BLaER1 treated with 17β-estradiol and CSF1 and Interleukin-3, amounts not matched to agents 10 nM and 100 nM (cell line): ENCODE measurements around the gene SUCNR1.
"Not testable (repeated sequence)": the region's sequence is repeated elsewhere in the genome, so short reads cannot be mapped to it uniquely, and the experiment has no call there.

Experiments
- H3K27ac ChIP-seq, 11 experiments: shearing (Covaris generic); formaldehyde crosslinking; 2 replicates each; pipeline ENCODE4 v1.8.1; 2022
- H3K27me3 ChIP-seq, 11 experiments: shearing (Covaris generic); formaldehyde crosslinking; 2 replicates each; pipeline ENCODE4 v1.8.1; 2022
- H3K36me3 ChIP-seq, 11 experiments: shearing (Covaris generic); formaldehyde crosslinking; 2 replicates each; pipeline ENCODE4 v1.8.1; 2022
- H3K4me1 ChIP-seq, 10 experiments: shearing (Covaris generic); formaldehyde crosslinking; 2 replicates each; pipeline ENCODE4 v1.8.1; 2022
- H3K4me2 ChIP-seq, 11 experiments: shearing (Covaris generic); formaldehyde crosslinking; 2 replicates each; pipeline ENCODE4 v1.8.1; 2022
- H3K4me3 ChIP-seq, 10 experiments: shearing (Covaris generic); formaldehyde crosslinking; 2 replicates each; pipeline ENCODE4 v1.8.1; 2022
- H3K9ac ChIP-seq, 11 experiments: shearing (Covaris generic); formaldehyde crosslinking; 2 replicates each; pipeline ENCODE4 v1.8.1; 2022
- H3K9me3 ChIP-seq, 11 experiments: shearing (Covaris generic); formaldehyde crosslinking; replicated peaks in 1 of 11; 2 replicates each; pipeline ENCODE4 v1.8.1; 2022
- H4K20me1 ChIP-seq, 11 experiments: shearing (Covaris generic); formaldehyde crosslinking; 2 replicates each; pipeline ENCODE4 v1.8.1; 2022
- Cebpa-rat ChIP-seq, 11 experiments: shearing (Covaris generic); IDR thresholded peaks; 2 replicates each; pipeline ENCODE4 v1.8.1; 2022

Gene SUCNR1

GRCh38 chr3:151895478-151896241 is 22.2 kb downstream of the SUCNR1 start:
- Histone ChIP-seq H3K4me1 (peaks cover 9 to 29% (median 19%) of the 10 kb centered on the region in 10 experiments; a peak in 19 of 20 replicates), H3K9me3 (peaks cover 0 to 9% (median 4%) of the 10 kb centered on the region in 11 experiments; a peak in 5 of 22 replicates), H3K4me2 (no peak overlapping the region), H3K4me3 (no peak overlapping the region), H4K20me1 (no peaks in the 10 kb centered on the region), H3K9ac (no peak overlapping the region), H3K36me3 (no peaks in the 10 kb centered on the region), H3K27me3 (no peaks in the 10 kb centered on the region), H3K27ac (no peak overlapping the region)
- no peak for TF ChIP-seq Cebpa-rat (IDR thresholded peaks at IDR 0.05)

GRCh38 chr3:151896246-151897012 is 23.0 kb downstream of the SUCNR1 start:
- Histone ChIP-seq H3K36me3 (no peaks in the 10 kb centered on the region), H3K4me2 (no peak overlapping the region), H3K9ac (no peak overlapping the region), H4K20me1 (no peaks in the 10 kb centered on the region), H3K9me3 (peaks cover 0 to 9% (median 4%) of the 10 kb centered on the region in 11 experiments; a peak in 5 of 22 replicates), H3K27ac (no peak overlapping the region), H3K27me3 (no peaks in the 10 kb centered on the region), H3K4me3 (no peak overlapping the region), H3K4me1 (peaks cover 10 to 29% (median 20%) of the 10 kb centered on the region in 10 experiments)
- TF ChIP-seq Cebpa-rat (IDR thresholded peaks at IDR 0.05), result no peak

- H3K36me3 ChIP-seq, H3K27ac ChIP-seq, H4K20me1 ChIP-seq, H3K27me3 ChIP-seq, H3K4me2 ChIP-seq, H3K9me3 ChIP-seq, H3K4me3 ChIP-seq, H3K9ac ChIP-seq: not testable (repeated sequence)
- H3K4me1 ChIP-seq, result peaks cover 27 to 37% (median 34%) of the 10 kb centered on the region in 10 experiments
Observed at GRCh38 chr3:151898121-151898520, 24.7 kb downstream of the SUCNR1 start.

- not testable (repeated sequence) for H3K27ac ChIP-seq, H4K20me1 ChIP-seq, H3K4me2 ChIP-seq, H3K27me3 ChIP-seq, H3K9ac ChIP-seq, H3K9me3 ChIP-seq, H3K36me3 ChIP-seq, H3K4me3 ChIP-seq
- peaks cover 33 to 43% (median 40%) of the 10 kb centered on the region in 10 experiments for H3K4me1 ChIP-seq
Observed at GRCh38 chr3:151898564-151899261, 25.3 kb downstream of the SUCNR1 start.

GRCh38 chr3:151899996-151900395 is 26.6 kb downstream of the SUCNR1 start:
- Histone ChIP-seq H3K27me3 (no peaks in the 10 kb centered on the region), H4K20me1 (no peaks in the 10 kb centered on the region), H3K36me3 (no peaks in the 10 kb centered on the region), H3K4me3 (no peak overlapping the region), H3K4me2 (peak overlapping the region in 8 of 11 experiments; percentile 7 to 84 (median 34); a peak in 8 of 22 replicates), H3K4me1 (peaks cover 46 to 56% (median 53%) of the 10 kb centered on the region in 10 experiments), H3K9ac (no peak overlapping the region), H3K27ac (no peak overlapping the region), H3K9me3 (peaks cover 0 to 6% (median 0%) of the 10 kb centered on the region in 11 experiments; a peak in 1 of 22 replicates)
- TF ChIP-seq Cebpa-rat (IDR thresholded peaks at IDR 0.05), result no peak

- H4K20me1 ChIP-seq, result no peaks in the 10 kb centered on the region
- no peak overlapping the region for H3K9ac ChIP-seq
- no peak overlapping the region for H3K27ac ChIP-seq
Observed at GRCh38 chr3:151900460-151900859, 27.0 kb downstream of the SUCNR1 start.

GRCh38 chr3:151900884-151901643 is 27.6 kb downstream of the SUCNR1 start:
- Histone ChIP-seq H3K4me2 (peak overlapping the region; percentile 28 to 91 (median 79)), H3K4me1 (peaks cover 47 to 64% (median 58%) of the 10 kb centered on the region in 10 experiments), H3K27ac (peak overlapping the region in 6 of 11 experiments; percentile 2 to 74 (median 58); a peak in 7 of 22 replicates), H3K36me3 (no peaks in the 10 kb centered on the region), H3K9ac (no peak overlapping the region; a peak in 1 of 22 replicates), H3K9me3 (peaks cover 0 to 6% (median 0%) of the 10 kb centered on the region in 11 experiments; a peak in 1 of 22 replicates), H4K20me1 (no peaks in the 10 kb centered on the region), H3K27me3 (no peaks in the 10 kb centered on the region), H3K4me3 (no peak overlapping the region)
- TF ChIP-seq Cebpa-rat (IDR thresholded peaks at IDR 0.05), result no peak

More at GRCh38 chr3:151900460-151900859, 27.0 kb downstream of the SUCNR1 start:
- H3K4me2 ChIP-seq, result peak overlapping the region in 10 of 11 experiments; percentile 28 to 91 (median 79); a peak in 11 of 22 replicates
- no peak overlapping the region for H3K4me3 ChIP-seq
- peaks cover 47 to 61% (median 56%) of the 10 kb centered on the region in 10 experiments for H3K4me1 ChIP-seq
- no peak for TF ChIP-seq Cebpa-rat (IDR thresholded peaks at IDR 0.05)
- H3K36me3 ChIP-seq, result no peaks in the 10 kb centered on the region
- H3K9me3 ChIP-seq, result peaks cover 0 to 6% (median 0%) of the 10 kb centered on the region in 11 experiments; a peak in 1 of 22 replicates
- H3K27me3 ChIP-seq, result no peaks in the 10 kb centered on the region

GRCh38 chr3:151901644-151902285 is 28.3 kb downstream of the SUCNR1 start:
- Histone ChIP-seq H3K4me3 (no peak overlapping the region), H3K9ac (peak overlapping the region in 1 of 11 experiments; percentile 11; a peak in 1 of 22 replicates), H3K4me2 (peak overlapping the region; percentile 28 to 91 (median 79)), H3K27me3 (no peaks in the 10 kb centered on the region), H3K36me3 (no peaks in the 10 kb centered on the region), H4K20me1 (no peaks in the 10 kb centered on the region), H3K4me1 (peaks cover 47 to 64% (median 58%) of the 10 kb centered on the region in 10 experiments), H3K27ac (peak overlapping the region in 6 of 11 experiments; percentile 2 to 74 (median 58); a peak in 8 of 22 replicates), H3K9me3 (peaks cover 0 to 6% (median 0%) of the 10 kb centered on the region in 11 experiments; a peak in 1 of 22 replicates)
- TF ChIP-seq Cebpa-rat (IDR thresholded peaks at IDR 0.05), result no peak
